Ishikawa (cell line): ENCODE data around the gene WWOX.

Experiments used
- CEBPB ChIP-seq: IDR thresholded peaks from 2 replicates; pipeline ENCODE4 v1.6.1; 2012
- EP300 ChIP-seq: IDR thresholded peaks from 2 replicates; pipeline ENCODE4 v1.6.1; 2012; ENCODE audit warnings: borderline replicate concordance
- FOXM1 ChIP-seq: IDR thresholded peaks from 2 replicates; pipeline ENCODE4 v1.6.1; 2012; ENCODE audit warnings: low read depth, borderline replicate concordance
- MAX ChIP-seq: IDR thresholded peaks from 2 replicates; pipeline ENCODE4 v1.6.1; 2012
- NFIC ChIP-seq: IDR thresholded peaks from 2 replicates; pipeline ENCODE4 v1.6.1; 2012
- RAD21 ChIP-seq: IDR thresholded peaks from 2 replicates; pipeline ENCODE4 v1.6.1; 2012; ENCODE audit warnings: low read depth
- REST ChIP-seq: IDR thresholded peaks from 2 replicates; pipeline ENCODE4 v1.6.1; 2012; ENCODE audit warnings: low read depth, mild to moderate bottlenecking
- TAF1 ChIP-seq: IDR thresholded peaks from 2 replicates; pipeline ENCODE4 v1.6.1; 2012; ENCODE audit warnings: low read depth, mild to moderate bottlenecking
- TEAD4 ChIP-seq: IDR thresholded peaks from 2 replicates; pipeline ENCODE4 v1.6.1; 2012
- YY1 ChIP-seq: IDR thresholded peaks from 2 replicates; pipeline ENCODE4 v1.6.1; 2012; ENCODE audit warnings: low read depth
- ZBTB7A ChIP-seq: IDR thresholded peaks from 2 replicates; pipeline ENCODE4 v1.6.1; 2012; ENCODE audit warnings: low read depth

- TF ChIP-seq MAX = no peak
- no peak for TF ChIP-seq FOXM1
- no peak for TF ChIP-seq REST
- no peak for TF ChIP-seq TEAD4
- no peak for TF ChIP-seq ZBTB7A
- TF ChIP-seq RAD21 = no peak
- no peak for TF ChIP-seq YY1
- no peak for TF ChIP-seq NFIC
- TF ChIP-seq TAF1 = no peak
- no peak for TF ChIP-seq CEBPB
- no peak for TF ChIP-seq EP300
These were observed 41.5 kb upstream of the WWOX start for GRCh38 chr16:78057803-78058564.
